Stimulated activated CD4-positive, alpha-beta T cell treated with anti-CD3 and anti-CD28 coated beads, TNF-alpha, amount 100 ng/mL, for 24 hours (primary cell): Measurements from ENCODE around the gene RBM27.
A peak's percentile ranks its signal among the peaks of the same experiment; 100 is the strongest.
"Not testable (repeated sequence)": the region's sequence is repeated elsewhere in the genome, so short reads cannot be mapped to it uniquely, and the experiment has no call there.

Source experiments
- DNase-seq, 3 experiments: peaks; one replicate each; pipeline ENCODE4 v3.0.0-alpha.2; 2020; ENCODE audit warnings: low read depth in 3 of 3

Gene RBM27, protein sequence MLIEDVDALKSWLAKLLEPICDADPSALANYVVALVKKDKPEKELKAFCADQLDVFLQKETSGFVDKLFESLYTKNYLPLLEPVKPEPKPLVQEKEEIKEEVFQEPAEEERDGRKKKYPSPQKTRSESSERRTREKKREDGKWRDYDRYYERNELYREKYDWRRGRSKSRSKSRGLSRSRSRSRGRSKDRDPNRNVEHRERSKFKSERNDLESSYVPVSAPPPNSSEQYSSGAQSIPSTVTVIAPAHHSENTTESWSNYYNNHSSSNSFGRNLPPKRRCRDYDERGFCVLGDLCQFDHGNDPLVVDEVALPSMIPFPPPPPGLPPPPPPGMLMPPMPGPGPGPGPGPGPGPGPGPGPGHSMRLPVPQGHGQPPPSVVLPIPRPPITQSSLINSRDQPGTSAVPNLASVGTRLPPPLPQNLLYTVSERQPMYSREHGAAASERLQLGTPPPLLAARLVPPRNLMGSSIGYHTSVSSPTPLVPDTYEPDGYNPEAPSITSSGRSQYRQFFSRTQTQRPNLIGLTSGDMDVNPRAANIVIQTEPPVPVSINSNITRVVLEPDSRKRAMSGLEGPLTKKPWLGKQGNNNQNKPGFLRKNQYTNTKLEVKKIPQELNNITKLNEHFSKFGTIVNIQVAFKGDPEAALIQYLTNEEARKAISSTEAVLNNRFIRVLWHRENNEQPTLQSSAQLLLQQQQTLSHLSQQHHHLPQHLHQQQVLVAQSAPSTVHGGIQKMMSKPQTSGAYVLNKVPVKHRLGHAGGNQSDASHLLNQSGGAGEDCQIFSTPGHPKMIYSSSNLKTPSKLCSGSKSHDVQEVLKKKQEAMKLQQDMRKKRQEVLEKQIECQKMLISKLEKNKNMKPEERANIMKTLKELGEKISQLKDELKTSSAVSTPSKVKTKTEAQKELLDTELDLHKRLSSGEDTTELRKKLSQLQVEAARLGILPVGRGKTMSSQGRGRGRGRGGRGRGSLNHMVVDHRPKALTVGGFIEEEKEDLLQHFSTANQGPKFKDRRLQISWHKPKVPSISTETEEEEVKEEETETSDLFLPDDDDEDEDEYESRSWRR

DNA sequence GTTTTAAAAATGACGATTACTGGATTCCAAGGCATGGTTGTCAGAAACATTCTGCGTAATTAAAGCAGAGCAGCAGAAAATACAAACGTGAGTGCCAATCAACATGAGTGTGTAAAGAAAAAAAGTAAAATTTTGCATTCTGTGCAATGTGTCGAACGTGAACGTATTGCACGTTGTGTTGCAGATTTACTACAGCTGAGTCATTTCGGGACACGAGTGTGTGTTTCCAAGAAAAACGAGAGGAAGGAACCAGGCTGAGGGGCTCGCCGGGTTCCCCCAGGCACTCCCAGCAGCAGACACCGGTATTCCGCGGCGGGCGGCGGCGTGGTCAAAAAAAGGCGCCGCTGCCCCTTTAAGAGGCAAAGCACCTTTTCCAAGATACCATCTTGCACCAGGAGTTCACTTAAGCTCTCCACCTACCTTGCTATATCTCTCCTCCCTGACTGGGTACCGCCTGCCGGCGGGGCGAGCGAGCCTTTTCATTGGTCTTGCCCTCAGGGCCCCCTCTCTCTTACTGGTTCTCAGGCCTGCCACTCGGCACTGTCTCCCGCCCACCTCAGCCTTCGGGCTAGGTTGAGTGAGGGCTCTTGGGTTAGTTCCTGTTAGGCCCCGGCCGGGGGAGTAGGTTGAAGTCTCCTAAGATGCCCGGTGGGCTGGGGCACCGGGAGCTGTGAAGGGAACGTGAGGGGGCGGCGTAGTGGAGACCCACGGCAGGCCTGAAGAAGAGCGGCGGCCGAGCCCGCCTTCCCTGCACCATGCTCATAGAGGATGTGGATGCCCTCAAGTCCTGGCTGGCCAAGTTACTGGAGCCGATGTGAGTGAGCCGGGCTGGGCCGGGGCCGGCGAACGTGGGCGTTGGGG lies at the start of gene RBM27:
RBM27 (plus strand) TSS at position 595 of the 861 bp plus-strand sequence; CDS start at position 756, 161 bp downstream.
- peak; percentile 95 to 97 (median 96) for DNase-seq

DNA sequence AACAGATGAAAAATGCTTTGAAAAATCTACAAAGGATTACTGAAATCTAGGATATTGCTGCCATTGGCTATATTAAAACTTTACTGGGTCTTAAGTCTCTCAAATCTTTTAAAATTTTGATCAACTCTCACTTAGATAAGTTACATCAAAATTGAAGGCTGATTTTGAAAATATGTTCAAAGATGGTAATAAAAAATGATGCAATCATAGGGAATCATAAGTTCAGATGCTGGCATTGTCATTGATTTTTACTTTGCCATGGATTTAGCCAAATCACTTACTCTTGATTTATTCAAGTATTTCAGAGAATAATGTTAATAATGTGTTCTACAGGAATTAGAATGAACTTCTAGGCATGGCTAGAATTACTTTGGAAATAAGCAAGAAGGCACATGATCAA lies 45.1 kb upstream of the RBM27 start:
- DNase-seq = no peak

DNA sequence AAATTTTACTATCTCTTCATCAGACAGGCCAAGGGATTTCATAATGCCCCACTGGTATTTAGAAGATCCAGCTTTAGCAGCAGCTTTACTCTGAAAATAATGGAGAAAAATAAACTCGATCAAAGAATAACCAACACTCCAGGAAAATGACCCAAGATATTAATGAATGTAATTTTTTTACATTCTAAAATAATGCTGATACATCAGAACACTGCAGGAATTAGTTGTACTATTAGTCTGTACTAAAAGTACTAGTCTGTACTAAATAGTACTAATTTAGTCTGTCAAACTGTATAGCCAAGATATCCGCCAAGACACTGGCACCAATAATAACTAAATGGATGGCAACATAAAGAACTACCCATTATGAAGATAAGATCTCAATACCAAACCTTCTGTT lies 39.0 kb upstream of the RBM27 start:
- no peak for DNase-seq

DNA sequence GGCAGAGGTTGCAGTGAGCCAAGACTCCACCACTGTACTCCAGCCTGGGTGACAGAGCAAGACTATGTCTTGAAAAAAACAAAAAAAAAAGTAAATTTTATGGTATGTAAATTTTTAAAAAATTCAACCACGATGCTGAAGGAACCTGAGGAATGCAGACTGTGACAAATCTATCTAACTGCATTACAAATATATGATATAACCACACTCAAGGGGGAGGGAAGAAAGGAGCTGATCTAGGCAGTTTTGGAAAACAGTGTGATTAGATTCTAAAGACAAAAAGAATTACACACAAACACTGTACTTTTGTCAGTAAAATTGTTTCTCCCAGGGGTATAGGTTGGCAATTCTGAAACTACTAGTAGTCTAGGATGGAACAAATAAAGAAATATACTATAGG lies 37.9 kb upstream of the RBM27 start:
- DNase-seq = no peak

DNA sequence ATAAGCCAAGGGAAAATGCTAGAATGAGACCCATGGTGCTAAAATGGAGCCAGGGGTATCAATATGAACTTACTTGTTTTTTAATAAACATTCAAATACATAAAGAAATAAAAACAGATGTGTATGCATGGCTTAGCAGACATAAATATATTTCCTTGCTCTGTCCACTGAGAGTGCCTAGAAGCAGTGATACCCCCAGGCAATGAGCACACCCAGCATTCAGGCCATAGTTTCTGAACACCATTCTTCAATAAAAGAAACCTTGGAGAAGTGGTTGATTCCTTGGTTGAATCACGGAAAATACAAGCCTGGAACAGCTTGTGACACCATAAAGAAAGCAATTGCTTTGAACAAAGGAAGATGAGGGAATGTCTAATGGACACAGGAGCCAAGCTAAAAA lies 37.5 kb upstream of the RBM27 start:
- DNase-seq = no peak

DNA sequence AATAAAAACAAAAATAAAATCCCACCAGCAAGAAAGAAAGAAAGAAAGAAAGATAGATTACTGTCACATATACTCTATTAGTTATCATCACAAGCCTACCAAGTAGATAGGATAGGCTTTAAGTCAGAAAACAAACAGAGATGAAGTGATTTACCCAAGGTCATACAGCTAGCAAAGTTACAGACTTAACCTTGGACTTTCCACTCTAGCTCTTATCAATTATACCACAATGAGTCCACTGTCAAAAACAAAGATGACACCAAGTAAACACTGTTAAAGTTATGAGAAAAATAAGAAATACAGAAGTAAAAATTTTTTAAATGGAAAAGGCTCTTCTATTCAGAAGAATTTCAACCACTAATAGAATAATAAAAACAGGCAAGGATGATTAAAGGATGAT lies 34.3 kb upstream of the RBM27 start:
- DNase-seq = no peak

DNA sequence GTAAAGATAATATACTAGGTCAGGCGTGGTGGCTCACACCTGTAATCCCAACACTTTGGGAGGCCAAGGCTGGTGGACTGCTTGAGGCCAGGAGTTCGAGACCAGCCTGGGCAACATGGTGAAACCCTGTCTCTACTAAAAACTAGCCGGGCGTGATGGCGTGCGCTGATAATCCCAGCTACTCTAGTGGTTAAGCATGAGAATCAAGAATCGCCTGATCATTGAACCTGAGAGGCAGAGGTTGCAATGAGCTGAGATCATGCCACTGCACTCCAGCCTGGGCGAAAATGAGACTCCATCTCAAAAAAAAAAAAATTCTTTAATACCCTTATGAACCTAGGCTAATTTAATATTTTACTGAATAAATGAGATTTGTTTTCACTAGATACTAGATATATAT lies 30.4 kb upstream of the RBM27 start:
- DNase-seq = not testable (repeated sequence)

DNA sequence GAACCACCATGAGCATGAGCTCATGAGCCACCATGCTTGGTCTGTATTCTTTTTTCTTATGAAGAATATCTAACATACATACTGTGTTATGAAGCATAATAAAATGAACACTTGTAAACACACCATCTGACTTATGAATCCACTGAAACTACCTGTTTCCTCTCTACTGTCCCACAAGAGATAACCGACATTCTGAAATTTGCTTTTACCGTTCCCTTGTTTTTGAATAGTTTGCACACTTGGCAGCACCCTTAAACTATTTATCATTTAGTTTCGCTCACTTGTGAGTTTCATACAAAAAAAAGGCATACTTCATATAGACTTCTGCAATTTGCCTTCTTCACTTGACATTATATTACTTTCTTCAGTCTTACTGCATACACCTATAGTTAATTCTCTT lies 29.8 kb upstream of the RBM27 start:
- DNase-seq = no peak

DNA sequence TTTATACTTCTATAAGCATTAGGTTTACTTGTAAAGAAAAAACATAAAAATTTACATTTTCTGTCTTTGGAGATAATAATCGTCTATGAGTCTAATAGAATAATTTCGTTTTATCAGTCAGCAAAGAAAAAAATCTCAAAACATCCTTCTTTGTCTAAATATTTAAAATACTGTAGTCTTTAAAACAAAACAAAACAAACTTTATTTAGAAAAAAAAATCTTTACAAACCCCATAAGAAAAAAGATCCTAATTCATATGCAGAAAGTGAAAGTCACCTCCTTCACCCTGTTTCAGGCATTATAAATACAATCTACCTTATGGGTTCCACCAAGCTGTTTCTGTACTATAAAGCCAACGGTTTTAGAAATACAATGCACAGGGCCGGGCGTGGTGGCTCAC lies 26.6 kb upstream of the RBM27 start:
- no peak for DNase-seq

DNA sequence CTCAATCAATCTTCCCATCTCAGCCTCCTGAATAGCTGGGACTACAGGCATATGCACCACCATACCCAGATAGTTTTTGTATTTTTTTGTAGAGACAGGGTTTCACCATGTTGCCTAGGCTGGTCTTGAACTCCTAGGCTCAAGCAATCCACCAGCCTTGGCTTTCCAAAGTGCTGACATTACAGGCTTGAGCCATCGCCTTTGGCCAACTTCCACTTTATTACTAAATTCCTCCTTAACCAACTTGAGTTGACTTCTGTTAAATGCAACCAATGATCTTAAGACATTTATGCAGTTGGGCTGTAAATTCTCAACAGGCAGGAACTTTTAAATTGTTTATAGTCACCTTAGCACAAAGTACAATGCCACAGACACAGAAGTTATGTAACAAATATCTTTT lies 23.7 kb upstream of the RBM27 start:
- DNase-seq = no peak

DNA sequence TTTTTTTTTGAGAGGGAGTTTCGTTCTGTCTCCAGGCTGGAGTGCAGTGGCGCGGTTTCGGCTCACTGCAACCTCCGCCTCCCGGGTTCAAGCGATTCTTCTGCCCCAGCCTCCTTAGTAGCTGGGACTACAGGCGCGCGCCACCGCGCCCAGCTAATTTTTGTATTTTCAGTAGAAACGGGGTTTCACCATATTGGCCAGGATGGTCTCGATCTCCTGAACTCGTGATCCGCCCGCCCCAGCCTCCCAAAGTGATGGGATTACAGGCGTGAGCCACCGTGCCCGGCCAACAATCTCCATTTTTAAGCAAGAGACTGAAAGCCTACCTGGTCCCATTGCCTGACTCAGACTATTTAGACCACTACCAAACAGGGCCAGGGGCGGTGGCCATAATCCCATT lies 20.0 kb upstream of the RBM27 start:
- not testable (repeated sequence) for DNase-seq

DNA sequence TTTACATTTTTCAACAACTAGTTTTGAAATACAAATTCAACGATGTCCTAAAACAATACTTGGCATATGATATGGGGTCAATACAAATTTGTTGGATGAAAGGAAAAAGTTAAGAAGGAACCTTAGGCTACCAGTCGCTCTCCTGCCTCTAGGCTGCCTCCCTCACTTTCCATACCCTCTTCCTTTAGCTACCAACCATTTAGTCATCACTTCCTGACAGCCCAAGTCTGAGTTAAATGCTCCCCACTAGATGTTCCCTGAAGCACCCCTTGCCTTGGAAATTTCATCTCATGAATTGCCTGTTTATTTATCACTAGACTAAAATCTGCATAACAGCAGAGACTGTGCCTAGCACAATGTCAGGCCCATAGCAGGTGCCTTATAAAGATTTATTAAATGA lies 18.2 kb upstream of the RBM27 start:
- DNase-seq = no peak

DNA sequence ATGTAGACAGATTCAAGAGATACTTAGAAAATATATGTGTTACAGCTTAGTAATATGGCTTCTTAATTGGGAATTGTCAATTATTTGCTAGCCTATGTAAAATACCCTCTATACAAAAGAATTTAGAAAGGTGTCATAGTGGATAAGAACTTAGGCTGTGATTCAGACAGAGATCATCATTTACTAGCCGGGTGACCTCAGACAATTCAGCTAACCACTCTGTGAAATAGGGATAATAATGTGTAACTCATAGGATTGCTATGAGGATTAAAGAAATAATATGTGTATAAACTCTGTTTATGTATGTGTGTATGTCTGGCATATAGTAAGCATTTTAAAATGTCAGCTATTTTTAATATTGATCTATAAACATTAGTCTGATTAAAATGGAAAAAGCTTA lies 15.0 kb upstream of the RBM27 start:
- no peak for DNase-seq

DNA sequence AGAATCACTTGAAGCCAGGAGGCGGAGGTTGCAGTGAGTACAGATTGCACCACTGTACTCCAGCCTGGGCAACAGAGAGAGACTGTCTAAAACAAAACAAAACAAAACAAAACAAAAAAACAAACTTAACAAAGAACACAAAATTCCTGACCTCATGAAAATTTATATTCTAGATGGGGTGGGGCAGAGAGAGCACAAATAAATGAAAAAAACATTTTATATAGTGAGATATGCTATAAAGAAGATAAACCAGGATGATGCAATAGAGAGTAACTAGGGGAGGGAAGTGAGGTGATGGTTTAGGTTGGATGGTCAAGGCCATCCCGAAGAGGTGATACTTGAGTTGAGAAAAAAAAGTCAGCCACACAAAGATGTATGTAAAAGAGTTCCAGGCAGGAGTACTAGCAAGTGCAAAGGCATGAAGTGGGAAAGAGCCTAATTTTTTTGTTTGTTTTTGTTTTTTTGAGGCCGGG lies 10.8 kb upstream of the RBM27 start:
- no peak for DNase-seq

DNA sequence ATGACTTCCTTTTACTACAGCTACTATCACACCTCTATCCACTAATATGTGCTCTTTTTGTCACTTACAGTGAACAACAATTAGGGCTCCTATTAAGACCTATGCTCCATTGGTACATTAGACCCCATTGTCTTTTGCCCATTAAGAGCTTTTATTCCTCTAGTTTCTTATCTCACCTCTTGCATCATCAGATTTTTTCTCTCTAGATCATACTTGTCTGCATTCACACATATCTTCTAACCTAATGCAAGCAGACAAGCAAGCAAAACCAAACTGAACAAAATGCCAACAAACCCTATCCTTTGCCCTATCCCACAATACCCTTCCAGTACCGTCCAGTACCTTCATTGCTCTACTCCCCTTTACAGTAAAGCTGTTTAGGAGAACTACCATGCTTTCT lies 10.1 kb upstream of the RBM27 start:
- DNase-seq = no peak

DNA sequence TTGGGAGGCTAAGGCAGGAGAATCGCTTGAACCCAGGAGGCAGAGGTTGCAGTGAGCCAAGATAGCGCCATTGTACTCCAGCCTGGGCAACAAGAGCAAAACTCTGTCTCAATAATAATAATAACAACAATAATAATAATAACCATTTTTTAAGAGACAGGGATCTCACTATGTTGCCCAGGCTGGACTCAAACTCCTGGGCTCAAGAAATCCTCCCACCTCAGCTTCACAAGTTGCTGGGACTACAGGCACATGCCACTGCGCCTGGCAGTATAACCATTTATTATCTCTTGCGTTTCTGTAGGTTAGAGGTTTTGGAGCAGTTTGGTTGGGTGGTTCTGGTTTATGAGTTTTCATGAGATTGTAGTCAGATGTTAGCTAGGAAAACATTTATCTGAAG lies 8.4 kb upstream of the RBM27 start:
- not testable (repeated sequence) for DNase-seq

DNA sequence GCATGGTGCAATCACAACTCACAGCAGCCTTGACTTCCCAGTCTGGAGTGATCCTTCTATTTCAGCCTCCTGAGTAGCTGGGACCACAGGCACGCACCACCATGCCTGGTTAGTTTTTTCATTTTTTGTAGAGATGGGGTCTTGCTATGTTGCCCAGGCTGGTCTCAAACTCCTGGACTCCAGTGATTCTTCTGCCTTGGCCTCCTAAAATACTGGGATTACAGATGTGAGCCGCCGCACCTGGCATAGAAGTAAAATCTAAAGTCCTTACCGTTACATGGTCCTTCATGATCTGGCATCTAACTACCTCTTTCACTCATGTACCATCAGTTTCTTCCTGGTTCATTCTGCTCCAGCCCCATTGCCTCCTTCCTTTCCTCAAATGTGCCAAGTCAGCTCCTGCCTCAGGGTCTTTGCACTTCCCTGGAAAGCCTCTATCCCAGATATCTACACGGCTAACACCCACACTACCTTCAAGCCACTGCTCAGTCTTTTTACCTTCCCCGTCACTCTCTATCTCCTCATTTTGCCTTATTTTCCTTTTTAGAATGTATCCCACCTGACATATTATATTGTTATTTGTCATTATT lies 6.9 kb upstream of the RBM27 start:
- no peak for DNase-seq

DNA sequence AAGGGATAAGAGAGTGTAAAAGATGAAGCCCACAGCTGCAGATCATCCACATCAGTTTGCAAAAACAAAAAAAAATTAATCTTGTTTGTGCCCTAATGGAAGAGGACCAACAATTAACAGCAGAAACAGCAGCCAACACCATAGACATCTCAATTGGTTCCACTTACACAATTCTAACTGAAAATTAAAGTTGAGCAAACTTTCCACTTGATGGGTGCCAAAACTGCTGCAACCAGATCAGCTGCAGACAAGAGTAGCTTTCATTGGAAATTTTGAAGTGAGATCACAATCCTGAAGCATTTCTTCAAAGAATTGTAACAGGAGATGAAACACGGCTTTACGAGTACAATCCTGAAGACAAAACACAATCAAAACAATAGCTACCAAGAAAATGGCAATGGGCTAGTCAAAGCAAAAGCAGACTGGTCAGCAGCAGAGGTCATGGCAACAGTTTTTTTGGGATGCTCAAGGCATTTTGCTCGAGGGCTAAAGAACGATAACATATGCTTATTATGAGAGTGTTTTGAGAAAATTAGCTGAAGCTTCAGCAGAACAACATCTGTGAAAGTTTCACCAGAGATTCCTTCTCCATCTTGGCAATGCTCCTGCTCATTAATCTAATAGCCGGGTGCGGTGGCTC lies 4.1 kb upstream of the RBM27 start:
- no peak for DNase-seq

DNA sequence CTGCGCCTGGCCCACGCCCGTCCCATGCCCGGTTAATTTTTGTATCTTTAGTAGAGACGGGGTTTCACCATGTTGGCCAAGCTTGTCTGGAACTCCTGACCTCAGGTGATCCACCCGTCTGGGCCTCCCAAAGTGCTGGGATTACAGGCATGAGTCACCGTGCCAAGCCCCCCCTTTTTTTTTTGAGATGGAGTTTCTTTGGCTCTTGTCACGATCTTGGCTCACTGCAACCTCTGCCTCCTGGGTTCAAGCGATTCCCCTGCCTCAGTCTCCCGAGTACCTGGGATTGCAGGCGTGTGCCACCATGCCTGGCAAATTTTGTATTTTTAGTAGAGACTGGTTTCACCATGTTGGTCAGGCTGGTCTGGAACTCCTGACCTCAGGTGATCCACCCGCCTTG lies 1.6 kb upstream of the RBM27 start:
- DNase-seq = not testable (repeated sequence)

DNA sequence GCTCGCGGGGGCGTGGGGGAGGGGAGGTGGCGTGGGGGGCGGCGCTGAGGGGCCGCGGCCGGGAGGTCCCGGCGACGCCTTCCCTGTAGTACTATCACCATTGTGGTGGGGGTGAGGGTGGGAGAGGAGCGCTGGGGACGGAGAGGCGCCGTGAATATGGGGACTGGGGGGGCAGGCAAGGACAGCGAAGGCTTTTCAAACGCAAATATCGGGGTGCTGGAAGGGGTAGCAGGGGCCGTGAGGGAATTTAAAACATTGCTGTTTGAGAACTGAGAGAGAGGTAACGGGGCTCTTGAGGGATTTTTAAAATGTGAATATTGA lies 427 bp downstream of the RBM27 start:
- DNase-seq = no peak
